GM18499 (cell line): Measurements from ENCODE around the gene ARHGAP21.

Source experiments
- ATAC-seq: cut with Tn5 transposase; IDR thresholded peaks from one replicate; pipeline ENCODE4 v1.9.1; 2021; ENCODE audit warnings: moderate number of reproducible peaks; ENCODE audit not compliant: insufficient read depth, unreplicated experiment

The ARHGAP21 gene

DNA sequence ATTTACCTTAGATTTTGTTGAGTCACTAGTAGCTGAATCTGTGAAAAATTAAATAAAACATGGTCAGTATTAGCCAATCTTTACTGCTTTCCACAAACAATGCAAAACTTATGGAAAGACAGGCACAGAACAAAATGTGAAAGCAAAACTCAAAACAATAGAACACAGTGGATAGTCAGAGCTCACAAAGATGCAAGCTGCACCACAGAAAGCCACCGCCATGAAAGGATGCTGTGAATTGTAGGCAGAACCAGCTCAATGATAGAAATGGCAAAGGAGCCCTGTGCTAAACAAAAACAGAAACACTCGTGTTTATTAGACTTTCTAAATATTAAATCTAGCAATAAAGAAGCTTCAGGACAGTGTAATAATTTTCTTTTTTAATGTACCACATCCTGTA lies 134.4 kb downstream of the ARHGAP21 start:
- no peak for ATAC-seq

DNA sequence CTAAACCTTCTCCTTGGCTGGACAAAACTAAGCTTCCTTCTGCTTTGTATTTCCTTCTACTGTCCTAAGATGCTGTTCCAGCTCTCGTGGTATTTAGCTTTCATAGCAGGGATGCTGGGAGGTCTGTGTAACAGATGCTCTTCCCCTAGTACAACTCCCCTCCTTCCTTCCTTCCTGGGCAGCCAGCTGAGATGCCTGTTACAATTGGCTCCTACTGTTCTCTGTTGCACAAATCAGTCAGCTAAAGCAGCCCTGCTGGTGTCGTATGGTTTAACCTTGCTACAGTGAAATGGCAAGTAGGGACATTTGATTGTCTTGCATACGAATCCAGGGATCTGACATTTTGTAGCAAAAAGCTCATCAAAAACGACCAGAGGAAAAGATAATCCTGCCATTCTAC lies 143.8 kb downstream of the ARHGAP21 start:
- ATAC-seq: no peak

DNA sequence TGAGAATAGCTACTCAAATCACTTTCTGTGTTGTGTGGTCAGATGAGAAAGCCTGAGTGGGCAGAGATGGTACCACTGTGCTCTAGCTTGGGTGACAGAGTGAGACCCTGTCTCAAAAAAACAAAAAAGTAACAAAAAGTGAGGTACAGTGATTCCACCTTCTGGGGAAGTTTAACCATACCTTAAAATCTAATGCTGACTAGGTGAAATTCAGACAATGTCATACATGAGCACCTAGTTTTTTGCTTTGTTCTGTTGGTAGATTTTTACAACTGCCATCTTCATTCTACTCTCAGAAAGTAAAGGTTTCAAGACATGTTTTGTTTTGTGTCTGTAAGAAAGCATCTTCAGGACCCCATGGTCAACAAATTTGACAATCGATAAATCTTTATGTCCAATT lies 144.2 kb downstream of the ARHGAP21 start:
- no peak for ATAC-seq

DNA sequence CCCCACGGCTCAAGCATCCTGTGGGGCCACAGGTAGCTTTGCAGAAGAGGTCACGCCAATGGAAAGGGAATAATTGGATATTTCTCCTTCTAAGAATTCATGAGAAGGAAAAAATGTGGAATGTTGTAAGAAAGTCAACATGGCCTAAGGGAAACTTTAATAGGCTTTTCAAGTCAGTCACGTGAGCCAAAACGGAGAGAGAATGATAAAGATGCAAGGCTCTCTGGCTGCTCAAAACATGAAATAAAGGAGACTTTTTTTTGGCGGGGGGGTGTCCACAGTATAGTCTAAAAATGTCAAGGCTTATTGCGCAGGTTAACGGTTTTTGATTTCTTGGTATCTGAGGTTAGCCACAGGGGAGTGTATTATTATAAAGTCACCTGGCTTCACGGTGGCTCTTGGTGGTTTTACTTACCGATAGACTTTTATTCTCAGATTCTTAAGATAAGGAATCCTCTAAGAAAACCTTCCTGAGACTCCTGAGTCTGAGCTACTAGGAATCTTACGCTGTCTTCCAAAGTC lies 148.1 kb downstream of the ARHGAP21 start:
- ATAC-seq: no peak

DNA sequence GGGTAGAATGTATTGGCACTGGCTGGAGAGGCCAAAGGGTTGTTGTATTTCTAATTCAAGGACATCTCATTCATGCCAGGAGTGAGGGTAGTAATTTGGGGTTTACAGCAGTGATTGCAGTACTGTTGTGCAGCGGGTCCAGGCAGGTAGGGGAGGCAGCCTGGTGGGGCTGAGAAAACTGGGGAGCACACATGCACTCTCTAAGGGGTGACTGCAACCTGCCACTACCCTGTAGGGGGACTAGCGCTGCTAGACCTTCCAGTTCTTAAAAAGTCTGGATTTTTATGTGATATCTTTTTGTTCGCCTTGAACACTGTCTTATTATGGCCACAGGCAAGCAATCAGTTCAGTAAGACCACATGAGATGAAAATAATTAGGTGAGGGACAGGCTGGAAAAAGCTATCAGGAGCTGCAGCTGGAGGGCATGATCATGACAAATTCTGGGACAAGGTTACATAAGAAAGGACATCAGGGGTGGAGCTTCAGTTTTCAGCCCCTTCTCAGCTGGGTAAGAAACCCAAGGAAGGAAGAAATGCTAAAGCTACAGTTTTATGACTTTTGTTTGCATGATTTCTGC lies 149.0 kb downstream of the ARHGAP21 start:
- ATAC-seq: no peak

DNA sequence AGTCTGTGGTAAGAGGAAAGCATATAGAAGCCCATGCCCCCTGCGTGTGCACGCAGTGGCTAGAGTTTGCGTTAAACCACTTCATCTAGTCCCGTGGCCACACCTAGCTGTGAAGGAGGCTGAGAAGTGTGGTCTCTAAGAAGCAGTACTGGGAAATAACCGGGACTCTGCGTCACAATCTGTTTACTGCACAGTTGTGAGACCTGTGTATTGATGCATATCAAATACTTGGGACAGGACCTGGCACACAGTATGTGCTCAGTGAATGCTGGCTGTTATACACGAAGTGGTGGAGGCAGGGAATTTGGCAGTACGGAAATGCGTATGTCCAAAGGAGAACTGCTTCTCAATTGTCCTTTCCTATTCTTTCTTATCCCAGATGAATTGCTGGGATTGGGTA lies 149.5 kb downstream of the ARHGAP21 start:
- no peak for ATAC-seq

DNA sequence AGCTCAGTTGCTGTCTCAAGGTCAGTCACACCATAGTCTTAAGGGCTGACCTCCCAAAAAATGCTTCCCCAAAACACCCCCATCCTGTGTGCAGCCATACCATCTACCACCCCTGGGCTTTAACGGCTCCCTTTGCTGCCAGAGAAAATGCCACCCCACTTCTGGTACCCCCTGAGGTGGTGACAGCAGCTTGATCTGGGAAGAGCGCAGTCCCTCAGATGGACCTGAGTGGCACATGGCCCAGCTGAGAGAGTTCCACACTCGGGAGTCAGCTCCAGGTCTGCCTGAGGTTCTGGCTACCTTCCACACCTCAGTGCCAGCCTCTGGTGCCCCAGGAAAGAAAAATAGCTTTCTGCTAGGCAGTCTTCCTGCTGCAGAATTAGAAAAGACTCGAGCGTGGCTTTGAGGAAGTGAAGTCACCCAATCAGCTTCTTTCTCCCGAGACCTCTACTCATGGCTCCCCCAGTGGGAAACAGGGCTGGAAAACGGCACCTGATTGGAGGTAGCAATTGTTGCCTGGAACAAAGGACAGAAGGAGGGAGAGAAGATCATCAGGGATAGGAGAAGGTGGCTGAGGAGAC lies 151.7 kb downstream of the ARHGAP21 start:
- ATAC-seq: no peak

DNA sequence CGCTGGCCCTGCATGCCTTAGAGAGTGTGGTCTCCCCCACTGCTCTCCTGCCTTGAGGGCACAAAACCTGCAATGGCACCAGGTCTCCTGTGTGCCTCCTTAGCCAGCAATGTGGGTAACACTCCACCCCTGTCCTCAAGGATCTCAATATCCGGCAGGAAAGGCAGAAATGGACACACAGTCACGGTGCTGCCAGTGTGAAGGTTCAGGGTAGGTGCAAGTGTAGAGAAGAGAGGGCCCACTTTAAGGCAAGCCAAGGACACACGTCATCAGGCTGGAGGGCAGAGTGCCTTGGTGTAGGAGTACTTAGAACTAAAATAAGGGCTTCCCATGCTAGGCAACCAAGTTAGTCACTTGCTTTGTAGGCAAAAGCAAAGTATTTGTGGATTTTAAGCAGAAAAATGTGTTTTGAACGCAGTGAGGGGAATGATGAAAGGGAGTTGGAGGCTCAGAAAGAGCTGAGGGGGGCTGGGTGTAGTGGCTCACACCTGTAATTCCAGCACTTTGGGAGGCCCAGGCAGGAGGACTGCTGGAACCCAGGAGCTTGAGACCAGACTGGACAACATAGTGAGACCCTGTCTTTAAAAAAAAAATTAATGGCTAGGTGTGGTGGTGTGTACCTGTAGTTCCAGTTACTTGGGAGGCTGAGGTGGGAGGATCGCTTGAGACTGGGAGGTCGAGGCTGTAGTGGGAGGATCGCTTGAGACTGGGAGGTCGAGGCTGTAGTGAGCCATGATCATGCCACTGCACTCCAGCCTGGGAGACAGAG lies 152.8 kb downstream of the ARHGAP21 start:
- no peak for ATAC-seq

DNA sequence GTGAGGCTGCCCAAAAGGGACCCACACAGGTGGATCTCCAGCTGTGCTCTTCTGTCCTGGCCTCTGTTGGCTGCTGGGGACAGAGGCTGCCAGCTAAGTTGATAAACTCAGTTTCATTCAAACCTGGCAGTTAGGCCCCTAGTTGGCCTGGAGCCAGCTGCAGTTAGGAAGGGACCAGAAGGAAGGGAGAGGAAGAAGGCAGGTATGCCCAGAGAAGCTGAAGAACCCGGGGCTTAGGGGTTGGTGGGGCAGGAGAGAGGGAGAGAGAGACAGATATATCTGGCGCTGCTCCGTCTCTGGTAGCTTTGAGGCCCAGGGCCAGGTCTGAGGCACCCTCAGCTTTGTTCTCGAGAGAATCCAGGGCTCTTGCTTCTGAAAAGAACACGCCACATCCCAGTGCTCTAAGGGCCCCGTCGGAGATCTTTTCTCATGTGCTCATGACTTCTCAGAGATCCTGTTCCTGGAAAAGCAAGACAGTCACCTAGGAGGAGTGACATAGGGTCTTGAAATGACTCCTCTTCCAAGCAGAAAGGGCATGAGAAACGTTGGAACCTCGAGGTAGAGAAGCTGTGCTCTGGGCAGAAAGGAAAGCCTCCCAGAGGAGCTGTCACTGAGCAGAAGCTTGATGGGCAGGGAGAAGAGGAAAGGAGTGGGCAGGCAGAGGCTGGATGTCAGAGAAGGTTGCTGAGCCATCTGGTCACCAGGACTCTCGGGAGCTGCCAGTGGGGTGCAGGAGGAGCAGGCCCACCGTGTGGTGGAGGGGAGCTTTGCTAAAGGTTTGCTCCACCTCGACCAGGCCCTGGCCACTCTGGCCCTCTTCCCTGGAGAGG lies 153.6 kb downstream of the ARHGAP21 start:
- no peak for ATAC-seq

DNA sequence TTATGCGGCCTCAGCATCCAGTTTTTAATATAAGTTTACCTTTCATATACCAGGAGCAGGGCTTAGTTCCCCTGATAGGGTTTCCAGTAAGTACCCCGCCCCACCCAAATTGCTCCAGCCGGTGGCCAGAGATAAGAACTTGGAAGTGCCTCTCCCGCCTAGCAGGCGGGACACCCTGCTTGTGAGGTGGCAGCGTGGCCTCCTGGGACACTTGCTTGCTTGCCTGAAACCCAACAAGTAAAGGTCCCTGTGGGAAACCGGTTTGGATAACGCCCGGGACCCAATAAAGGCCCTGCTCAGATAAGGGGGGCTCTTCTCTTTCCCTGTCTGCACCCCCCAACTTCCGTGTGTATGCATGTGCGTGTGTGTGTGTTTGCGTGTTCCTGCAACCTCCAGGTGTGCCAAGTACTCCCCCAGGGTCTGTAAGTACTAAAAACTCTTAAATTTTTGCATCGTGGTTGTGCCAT lies 154.3 kb downstream of the ARHGAP21 start:
- ATAC-seq: no peak

DNA sequence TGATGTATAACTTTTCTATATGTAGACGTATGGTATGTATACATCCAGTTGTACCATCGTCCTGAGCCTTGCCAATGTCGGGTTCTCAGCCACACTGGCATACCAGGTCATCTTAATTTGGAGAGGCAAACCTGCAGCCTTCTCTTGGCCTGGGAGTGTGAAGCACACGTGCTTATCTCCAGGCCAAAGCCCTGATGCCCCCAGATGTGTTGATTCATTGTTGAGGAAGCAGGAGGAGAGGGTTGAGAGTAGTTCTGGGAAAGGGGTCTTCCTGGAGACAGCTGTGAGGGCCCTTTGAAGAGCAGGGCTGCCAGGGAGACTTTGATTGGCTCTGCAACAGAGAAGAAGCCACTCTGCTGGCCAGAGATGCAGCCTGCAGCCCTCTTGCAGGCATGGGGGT lies 155.6 kb downstream of the ARHGAP21 start:
- no peak for ATAC-seq

DNA sequence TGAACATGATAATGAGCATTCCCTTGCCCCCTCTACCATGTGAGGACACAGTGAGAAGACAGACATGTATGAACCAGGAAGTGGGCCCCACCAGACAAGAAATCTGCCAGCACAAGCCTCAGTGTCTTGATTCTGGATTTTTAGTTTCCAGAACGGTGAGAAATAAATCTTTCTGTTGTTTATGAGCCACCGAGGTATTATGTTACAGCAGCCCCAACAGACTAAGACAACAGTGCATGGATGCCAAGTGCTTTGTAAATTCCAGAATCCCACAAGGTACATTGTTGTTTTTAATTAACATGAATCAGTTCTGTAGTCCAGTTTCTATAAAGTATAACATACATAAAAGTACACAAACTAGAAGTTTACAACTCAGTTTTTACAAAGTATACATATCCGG lies 162.2 kb downstream of the ARHGAP21 start:
- no peak for ATAC-seq

DNA sequence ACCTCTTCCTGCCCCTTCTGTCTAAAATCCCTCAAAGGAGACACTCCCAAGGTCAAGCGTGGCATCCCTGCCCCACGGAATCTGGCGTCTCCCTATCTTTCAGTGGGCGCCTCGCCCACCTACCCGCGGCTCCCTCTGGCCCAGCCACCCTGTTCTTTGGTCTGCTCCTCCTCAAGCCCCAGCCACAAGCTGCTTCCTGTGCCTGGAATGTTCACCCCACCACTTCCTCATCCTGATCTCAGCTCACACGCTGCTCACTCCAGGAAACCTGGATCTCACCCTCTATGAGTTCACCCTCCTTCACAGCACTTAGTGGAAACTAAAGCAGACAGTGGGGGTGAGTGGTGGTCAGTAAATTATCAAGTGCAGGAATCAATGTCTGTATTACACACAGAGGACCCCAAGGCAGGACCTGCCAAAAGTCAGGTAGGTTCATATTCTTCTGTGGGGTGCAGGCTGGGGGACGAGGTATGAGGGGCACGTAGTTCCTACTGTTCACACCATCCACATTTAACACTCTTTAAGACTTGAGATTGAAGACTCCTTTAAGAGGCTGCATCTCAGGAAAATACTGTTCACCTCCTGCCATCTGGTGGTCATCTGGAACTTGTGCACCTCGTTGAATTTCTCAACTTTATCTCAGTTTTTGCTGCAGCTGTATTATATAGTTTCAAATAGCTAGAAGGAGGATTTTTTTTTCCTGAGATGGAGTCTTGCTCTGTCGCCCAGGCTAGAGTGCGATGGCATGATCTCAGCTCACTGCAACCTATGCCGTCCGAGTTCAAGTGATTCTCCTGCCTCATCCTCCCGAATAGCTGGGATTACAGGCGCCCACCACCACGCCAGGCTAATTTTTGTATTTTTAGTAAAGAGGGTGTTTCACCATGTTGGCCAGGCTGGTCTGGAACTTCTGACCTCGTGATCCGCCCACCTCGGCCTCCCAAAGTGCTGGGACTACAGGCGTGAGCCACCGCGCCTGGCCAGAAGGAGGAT lies 166.6 kb downstream of the ARHGAP21 start:
- peak; percentile 78 for ATAC-seq

DNA sequence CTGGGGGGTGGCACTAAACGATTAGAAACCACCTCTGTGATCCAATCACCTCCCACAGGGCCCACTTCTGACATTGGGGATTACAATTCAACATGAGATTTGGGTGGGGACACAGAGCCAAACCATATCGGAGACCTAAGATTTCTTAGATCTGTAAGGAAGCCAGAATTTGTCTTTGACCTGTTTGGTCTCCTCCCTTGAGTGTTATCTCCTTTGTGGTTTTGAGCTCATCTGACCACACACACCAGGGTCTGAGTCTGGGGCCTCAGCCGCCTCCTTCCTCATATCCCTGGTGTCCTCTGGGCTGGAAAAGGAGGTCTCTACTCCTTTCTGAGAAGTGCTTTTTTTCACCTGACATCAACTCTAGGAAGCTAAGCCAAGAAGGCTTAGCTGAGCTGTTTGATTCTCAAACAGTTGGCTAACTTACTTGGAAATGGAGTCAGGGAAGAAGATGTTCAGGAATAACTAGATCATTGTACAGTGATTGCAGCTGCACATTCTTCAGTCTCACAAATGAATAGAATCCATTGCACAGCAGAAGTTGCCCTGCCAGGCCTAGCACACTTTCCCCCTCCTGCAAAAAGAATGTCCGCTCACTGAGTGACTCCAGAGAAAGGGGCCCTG lies 167.4 kb downstream of the ARHGAP21 start:
- ATAC-seq: no peak

DNA sequence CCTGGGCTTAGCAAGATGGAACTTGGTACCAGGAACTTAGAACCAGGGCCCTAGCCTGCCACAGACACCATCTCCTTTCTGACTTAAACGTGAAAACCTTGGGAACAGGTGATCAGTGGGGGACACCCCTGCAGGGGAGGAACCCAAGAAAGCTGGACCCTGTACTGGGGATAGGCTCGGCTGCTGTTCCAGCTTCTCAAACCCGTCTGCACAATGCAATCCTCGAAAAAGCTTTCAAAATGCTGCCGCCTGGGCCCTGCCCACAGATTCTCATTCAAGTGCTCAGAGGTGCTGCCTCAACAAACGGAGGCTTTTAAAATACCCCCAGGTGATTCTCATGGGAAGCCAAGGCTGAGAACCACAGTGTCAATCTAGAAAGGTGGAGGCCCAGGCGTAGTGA lies 169.7 kb downstream of the ARHGAP21 start:
- ATAC-seq: no peak

DNA sequence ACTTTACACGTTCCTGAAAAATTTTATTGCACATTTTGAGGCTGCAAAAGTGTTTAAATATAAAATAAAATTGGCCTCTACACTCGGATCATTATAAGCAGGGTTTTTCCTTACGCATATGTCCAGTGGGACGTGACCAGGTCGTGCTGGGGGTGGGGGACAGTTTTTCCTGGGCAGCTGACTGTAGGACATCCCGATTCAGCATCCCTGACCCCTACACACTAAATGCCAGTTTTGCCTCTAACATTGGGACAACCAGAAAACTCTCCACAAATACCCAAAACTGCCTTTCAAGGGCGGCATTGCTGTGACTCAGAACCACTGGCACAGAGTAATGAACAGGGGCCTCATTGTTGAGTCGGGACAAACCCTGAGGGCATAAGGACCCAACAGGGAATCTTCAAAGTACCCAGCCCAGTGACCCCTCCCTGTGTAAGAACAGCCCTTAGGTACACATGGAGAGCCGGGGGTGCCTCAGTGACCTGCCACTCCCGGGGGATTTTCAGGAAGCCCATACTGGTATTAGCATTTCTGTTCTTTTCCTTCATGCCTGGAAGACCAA lies 170.6 kb downstream of the ARHGAP21 start:
- ATAC-seq: no peak

DNA sequence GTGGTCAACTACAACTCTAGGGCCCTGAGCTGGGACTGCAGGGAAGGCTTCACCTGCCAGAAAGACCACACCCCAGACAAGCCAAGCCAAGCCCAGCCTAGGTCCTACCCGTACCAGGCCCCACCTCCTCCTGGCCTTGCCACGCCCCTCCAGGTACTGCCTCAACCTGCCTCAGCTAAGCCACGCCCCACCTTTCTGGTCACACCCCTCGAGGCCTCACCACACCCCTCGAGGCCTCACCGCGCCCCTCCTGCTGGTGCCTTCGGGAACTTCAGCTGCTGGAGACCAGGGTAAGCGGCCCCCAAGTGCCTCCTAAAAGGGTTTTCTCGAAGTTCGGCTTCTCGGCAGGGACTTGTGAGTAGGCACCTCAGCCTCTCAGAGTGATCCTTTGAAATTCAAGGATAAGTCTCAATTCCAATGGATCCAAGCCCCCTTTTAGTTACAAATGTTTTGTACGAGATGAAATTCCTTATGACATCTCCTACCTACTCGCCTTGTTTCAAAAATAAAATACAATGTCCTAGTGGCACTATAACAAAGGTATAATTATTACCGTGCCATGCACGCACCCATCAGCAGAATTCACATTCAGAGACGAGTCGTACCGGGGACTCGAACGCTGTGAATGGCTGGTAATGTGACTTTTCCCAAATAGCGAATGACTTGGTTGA lies 171.2 kb downstream of the ARHGAP21 start:
- ATAC-seq: no peak

DNA sequence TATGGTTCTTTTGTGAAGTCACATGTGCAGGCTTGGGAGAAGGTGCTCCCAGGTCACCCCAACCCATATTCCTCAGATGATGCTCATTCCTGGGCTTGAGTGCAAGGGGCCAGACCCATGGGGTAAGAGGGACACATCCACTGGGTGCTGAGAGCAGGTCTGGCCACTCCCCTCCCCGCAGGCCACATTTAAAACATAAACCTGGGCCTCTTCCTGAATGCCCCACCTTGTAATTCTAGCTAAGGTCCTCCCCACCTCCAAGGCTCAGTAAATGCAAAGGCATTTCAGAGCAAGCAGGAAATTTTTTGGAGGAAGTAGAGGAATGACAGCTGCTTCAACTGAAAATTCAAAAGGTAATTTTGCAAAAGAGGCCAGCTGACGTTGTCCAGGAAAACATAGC lies 172.5 kb downstream of the ARHGAP21 start:
- no peak for ATAC-seq
